Erythroblast (primary cell): ENCODE measurements around the gene DPP10.

Experiments used
- DNase-seq, 2 experiments: peaks; one replicate each; lab custom pipeline; 2025; lab: John Stamatoyannopoulos, UW
- GATA1 ChIP-seq: IDR thresholded peaks from 2 replicates; pipeline ENCODE4 v1.6.1; 2011; ENCODE audit warnings: low read depth, mild to moderate bottlenecking, control low read depth, low read length, moderate library complexity
- POLR2A ChIP-seq: IDR thresholded peaks from 2 replicates; pipeline ENCODE4 v1.6.1; 2011; ENCODE audit warnings: mild to moderate bottlenecking, low read length

DPP10 gene

DNA sequence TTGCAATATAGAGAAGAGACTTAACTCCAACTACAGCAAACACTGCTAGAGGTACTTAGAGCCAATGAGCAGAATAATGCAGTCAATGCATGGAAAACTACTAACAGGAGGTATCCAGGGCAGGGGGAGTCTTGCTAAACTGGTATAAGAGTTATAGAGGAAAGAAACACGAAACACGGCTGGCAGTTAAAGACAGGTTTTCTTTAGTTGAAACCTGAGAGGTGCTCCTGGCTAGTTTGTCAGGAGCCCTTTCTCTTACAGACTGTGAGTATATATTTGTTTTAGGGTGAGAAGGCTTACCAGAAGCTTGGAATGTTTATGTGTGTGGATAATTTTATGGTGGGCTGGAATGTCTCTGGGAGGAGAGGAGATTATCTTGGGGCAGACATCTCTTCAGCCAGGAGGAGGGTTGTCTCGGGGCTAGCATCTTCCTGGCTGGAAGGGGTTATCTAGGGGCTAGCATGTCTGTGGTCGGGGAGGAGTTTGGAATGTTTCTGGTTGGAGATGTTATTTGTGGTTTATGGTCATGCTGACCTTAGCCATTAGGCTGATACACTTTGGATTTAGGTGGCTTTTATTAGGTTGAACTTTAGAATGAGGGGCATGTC is 1048.8 kb downstream of the DPP10 start:
- TF ChIP-seq POLR2A (no peak), GATA1 (no peak)
- no peak for DNase-seq

GRCh38 chr2:115505331-115505730 is 1062.9 kb downstream of the DPP10 start:
- no peak for TF ChIP-seq GATA1
- TF ChIP-seq POLR2A, result no peak
- no peak for DNase-seq

GRCh38 chr2:115520727-115521126 is 1078.3 kb downstream of the DPP10 start:
- no peak for TF ChIP-seq GATA1
- TF ChIP-seq POLR2A, result no peak
- DNase-seq, result no peak

- DNase-seq, result no peak
- TF ChIP-seq GATA1, result no peak
- TF ChIP-seq POLR2A, result no peak
Observed at GRCh38 chr2:115524452-115524851, 1082.0 kb downstream of the DPP10 start.

GRCh38 chr2:115529627-115530026 is 1087.2 kb downstream of the DPP10 start:
- no peak for DNase-seq
- TF ChIP-seq POLR2A, result no peak
- no peak for TF ChIP-seq GATA1

- TF ChIP-seq GATA1 (no peak), POLR2A (no peak)
- DNase-seq, result no peak
Observed at GRCh38 chr2:115533081-115533480, 1090.6 kb downstream of the DPP10 start.

DNA sequence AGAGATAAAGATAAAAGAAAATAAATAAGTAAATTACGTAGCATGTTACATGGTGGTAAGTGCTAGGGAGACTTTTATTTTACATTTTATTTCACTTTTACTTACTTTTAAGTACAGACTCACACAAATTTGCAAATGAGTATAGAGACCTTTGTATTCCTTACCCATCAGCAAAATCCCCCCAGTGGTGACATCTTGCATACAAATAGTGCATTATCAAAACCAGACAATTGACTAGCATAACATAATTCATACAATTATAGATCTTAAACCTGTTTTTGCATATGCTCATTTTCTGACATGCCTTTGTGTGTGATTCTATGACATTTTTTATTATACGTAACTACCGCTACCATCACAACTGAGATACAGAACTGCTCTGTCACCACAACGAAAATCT is 1099.4 kb downstream of the DPP10 start:
- TF ChIP-seq POLR2A (no peak), GATA1 (no peak)

DNA sequence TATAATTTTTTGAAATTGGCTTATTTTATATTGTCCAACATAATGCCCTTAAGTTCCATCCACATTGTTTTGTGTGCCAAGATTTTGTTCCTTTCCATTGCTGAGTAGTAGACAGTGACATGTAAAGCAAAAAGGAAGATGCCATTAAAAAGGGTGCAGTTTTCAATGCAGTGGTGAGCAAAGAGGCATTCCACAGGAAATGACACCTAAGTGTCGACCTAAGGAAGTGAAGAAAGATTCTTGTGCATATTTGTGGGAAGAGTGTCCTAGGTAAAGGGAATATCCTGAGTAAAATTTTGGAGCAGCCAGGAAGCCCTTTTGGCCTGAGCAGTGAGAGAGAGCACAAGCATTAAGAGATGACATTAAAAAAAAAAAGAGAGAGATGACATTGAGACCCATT is 1099.9 kb downstream of the DPP10 start:
- TF ChIP-seq POLR2A (no peak), GATA1 (no peak)
- no peak for DNase-seq

More for the DNA sequence above, 1099.4 kb downstream of the DPP10 start:
- no peak for DNase-seq

GRCh38 chr2:115543024-115543423 is 1100.6 kb downstream of the DPP10 start:
- no peak for TF ChIP-seq POLR2A
- TF ChIP-seq GATA1, result no peak
- no peak for DNase-seq

DNA sequence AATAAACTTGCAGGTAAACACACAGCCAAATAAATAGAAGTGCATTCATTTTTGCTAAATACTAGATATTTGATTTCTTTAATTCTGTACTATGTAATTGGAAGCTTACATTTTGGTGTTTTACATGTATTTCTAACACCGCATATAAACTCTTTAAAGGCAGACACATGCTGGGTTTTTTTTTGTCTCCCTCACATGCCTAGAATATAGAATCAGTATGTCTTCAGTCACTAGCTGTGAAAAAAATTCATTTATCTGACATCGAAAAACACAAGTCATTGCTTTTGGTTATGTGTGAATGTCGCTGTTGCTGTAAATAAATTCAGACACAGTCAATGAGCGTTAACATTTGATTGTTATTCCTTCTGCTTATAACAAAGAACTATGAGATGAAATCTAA is 1101.0 kb downstream of the DPP10 start:
- TF ChIP-seq GATA1, result no peak
- no peak for TF ChIP-seq POLR2A

GRCh38 chr2:115549611-115550130 is 1107.2 kb downstream of the DPP10 start:
- DNase-seq, result no peak
- TF ChIP-seq GATA1, result no peak
- no peak for TF ChIP-seq POLR2A

More for the DNA sequence above, 1101.0 kb downstream of the DPP10 start:
- no peak for DNase-seq

DNA sequence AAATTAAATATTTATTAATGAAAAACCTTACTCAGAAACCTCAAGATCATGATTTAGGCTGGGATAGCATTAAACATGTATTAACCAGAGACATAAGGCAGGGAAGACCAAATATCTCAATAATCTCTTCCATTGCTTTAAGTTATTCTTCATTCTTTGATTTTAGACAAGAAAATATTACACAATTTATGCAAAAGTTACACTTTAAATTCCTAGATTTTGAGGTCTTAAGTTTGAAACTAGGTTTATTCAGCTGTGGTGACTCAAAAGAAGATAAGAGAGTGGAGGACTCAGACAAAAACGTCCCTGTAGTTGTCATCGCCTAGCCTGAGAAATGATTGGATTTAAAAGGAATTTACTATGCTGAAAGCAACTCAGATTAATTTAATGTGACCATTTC is 1110.3 kb downstream of the DPP10 start:
- no peak for DNase-seq
- TF ChIP-seq POLR2A (no peak), GATA1 (no peak)

GRCh38 chr2:115554153-115554552 is 1111.7 kb downstream of the DPP10 start:
- TF ChIP-seq POLR2A, result no peak
- TF ChIP-seq GATA1, result no peak
- DNase-seq, result no peak

- DNase-seq, result no peak
- TF ChIP-seq POLR2A (no peak), GATA1 (no peak)
Observed at GRCh38 chr2:115558725-115559124, 1116.3 kb downstream of the DPP10 start.

- TF ChIP-seq GATA1 (no peak), POLR2A (no peak)
- DNase-seq, result no peak
Observed at GRCh38 chr2:115560666-115561065, 1118.2 kb downstream of the DPP10 start.
